NCI-H2196 (cell line): ENCODE measurements around the gene HOXB3.
"Not testable (repeated sequence)": the region's sequence is repeated elsewhere in the genome, so short reads cannot be mapped to it uniquely, and the experiment has no call there.

Source experiments
- DNase-seq: peaks from one replicate; lab custom pipeline; 2025; ENCODE audit not compliant: unreplicated experiment; lab: John Stamatoyannopoulos, UW

The HOXB3 gene

GRCh38 chr17:48547808-48548522, 42.1 kb downstream of the HOXB3 start:
- no peak for DNase-seq

GRCh38 chr17:48546924-48547807, 42.9 kb downstream of the HOXB3 start:
- DNase-seq: peak; percentile 48

GRCh38 chr17:48546137-48546923, 43.7 kb downstream of the HOXB3 start:
- DNase-seq: no peak

- no peak for DNase-seq
Observed at GRCh38 chr17:48545539-48545938, 44.5 kb downstream of the HOXB3 start.

GRCh38 chr17:48545022-48545375, 45.0 kb downstream of the HOXB3 start, which contains the start of gene HOXB2:
TSS of gene HOXB2 (minus strand) at chr17:48545109. CDS start at chr17:48544911, 198 bp downstream.
- DNase-seq: peak; percentile 51

- no peak for DNase-seq
Observed at GRCh38 chr17:48544349-48545021, 45.6 kb downstream of the HOXB3 start.

GRCh38 chr17:48543854-48544348, 46.1 kb downstream of the HOXB3 start:
- no peak for DNase-seq

- peak; percentile 45 for DNase-seq
Observed at GRCh38 chr17:48543107-48543853, 46.8 kb downstream of the HOXB3 start.

GRCh38 chr17:48542698-48543106, 47.3 kb downstream of the HOXB3 start:
- no peak for DNase-seq

GRCh38 chr17:48542114-48542656, 47.9 kb downstream of the HOXB3 start:
- no peak for DNase-seq

GRCh38 chr17:48541577-48542113, 48.4 kb downstream of the HOXB3 start:
- DNase-seq: no peak

- DNase-seq: no peak
Observed at GRCh38 chr17:48541036-48541576, 48.9 kb downstream of the HOXB3 start.

- DNase-seq: no peak
Observed at GRCh38 chr17:48540213-48540612, 49.8 kb downstream of the HOXB3 start.

- DNase-seq: no peak
Observed at GRCh38 chr17:48539177-48539576, 50.9 kb downstream of the HOXB3 start.

- DNase-seq: no peak
Observed at GRCh38 chr17:48537316-48537715, 52.7 kb downstream of the HOXB3 start.

GRCh38 chr17:48535793-48536559, 54.1 kb downstream of the HOXB3 start:
- DNase-seq: not testable (repeated sequence)

- DNase-seq: no peak
Observed at GRCh38 chr17:48532261-48532660, 57.8 kb downstream of the HOXB3 start.

GRCh38 chr17:48530887-48531272, 59.2 kb downstream of the HOXB3 start, which contains the start of gene HOXB1:
TSS of gene HOXB1 (minus strand) at chr17:48531011. CDS start at chr17:48530904, 107 bp downstream.
- no peak for DNase-seq
